DND-41 (cell line): ENCODE measurements around the gene SLC7A11.

ENCODE experiments used
- CTCF ChIP-seq: IDR thresholded peaks from 2 replicates; pipeline ENCODE4 v1.5.1; 2012; ENCODE audit warnings: borderline replicate concordance, low read length, moderate library complexity, mild to moderate bottlenecking; ENCODE audit not compliant: poor library complexity, severe bottlenecking; ENCODE audit errors: extremely low read depth
- EZH2 ChIP-seq: IDR thresholded peaks from 3 replicates; pipeline ENCODE4 v1.6.1; 2012; ENCODE audit warnings: borderline replicate concordance, low read depth, mild to moderate bottlenecking, moderate library complexity, low read length, inconsistent platforms; ENCODE audit not compliant: severe bottlenecking

DNA sequence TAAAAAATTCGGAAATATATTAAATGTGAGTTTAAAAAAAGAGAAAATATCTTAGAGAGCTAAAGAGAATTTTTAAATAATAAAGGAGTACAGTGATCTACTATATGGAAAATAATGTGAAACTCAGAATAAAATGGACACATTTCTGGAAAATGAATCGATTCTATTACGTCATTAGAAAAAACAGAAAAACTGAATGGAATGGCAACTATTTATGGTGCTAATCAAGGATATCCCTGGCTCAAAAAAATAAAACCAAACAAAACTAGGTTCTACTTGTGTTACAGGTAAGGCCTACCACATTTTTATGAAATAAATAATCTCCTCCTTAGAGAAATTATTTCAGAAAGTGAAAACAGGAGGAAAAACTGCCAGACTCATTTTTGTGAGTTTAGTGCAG, 5.5 kb upstream of the SLC7A11 start:
- no peak for TF ChIP-seq EZH2
- TF ChIP-seq CTCF = no peak
